Tongue (tissue), 2 donors: ENCODE results near the gene MYO1C. TPM values are rescaled to one million over a fixed set of nuclear protein-coding genes. Genes with fewer than 3 reads are reported as not detected.
"Not testable (repeated sequence)": the region's sequence is repeated elsewhere in the genome, so short reads cannot be mapped to it uniquely, and the experiment has no call there.

Experiments used
- DNase-seq: peaks from one replicate; pipeline ENCODE4 v3.0.0-alpha.2; 2015
- total RNA-seq: library from RNA; depleted of rRNA; stranded (reverse); fragments of >200 nt; gene quantifications from one replicate; pipeline ENCODE4 v1.2.3, GENCODE V29; 2014

MYO1C gene
- total RNA-seq, 1 donor from 2014 or later, result 120 TPM

DNA sequence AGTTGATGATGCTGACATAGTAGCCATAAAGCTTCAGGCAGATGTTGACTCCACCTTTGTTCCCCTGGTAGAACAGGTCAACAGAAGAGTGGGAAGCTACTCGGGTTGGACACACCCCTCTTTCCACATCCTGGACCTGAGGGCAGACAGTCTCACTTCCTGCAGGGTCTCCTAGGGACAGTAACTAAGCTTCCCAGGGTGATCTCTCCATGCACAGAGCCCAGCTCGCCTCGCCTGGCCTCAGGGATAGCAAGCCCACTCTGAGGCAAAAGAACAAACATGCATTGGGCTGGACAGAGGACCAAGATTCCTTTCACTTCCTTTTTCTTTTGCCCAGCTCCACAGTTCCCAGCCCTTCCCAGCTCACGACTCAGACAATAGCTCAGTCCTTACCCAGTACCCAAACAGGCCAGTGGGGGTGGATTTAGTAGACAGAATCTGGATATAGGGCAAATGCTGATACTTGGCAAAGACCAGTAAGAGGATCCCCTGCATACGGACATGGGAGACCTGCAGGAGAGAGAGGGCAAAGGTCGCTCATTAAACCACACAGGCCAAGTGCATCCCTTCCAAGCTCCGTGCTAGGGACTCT is 16.9 kb upstream of the MYO1C start:
- DNase-seq, result no peak

DNA sequence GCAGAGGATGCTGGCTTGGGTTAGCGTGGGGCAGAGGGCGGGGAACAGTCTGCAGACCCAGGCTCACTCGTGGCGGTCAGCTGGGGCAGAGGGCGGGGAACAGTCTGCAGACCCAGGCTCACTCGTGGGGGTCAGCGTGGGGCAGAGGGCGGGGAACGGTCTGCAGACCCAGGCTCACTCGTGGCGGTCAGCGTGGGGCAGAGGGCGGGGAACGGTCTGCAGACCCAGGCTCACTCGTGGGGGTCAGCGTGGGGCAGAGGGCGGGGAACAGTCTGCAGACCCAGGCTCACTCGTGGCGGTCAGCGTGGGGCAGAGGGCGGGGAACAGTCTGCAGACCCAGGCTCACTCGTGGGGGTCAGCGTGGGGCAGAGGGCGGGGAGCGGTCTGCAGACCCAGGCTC is 16.2 kb upstream of the MYO1C start:
- DNase-seq, result not testable (repeated sequence)

DNA sequence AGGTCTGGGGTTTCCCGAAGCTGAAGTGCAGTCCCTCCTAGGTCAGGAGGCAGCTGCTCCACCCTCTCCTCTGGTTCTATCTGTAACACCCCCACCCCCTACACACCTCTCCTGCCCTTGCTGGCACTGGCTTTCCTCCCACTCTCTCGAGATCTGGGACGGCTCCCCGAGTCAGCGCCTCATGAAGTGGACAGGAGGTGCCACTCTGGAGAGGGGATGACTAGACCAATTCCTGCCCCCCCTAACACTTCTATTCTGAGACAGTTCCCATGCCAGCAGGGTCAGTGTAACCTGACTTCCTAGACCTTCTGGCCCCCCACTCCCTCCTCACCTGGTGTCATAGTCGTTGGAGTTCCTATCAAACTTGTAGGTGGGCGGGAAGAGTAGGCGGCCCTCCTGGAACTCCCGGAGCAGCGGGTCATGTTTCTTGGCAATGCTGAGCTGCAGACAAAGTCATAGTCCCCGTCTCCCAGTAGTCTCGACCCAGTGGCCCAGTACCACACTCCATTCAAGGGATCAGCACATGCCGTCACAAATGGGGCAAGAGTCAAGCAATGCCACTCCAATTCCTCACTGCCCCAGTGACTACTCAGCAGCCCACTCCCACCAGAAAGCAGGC is 14.3 kb upstream of the MYO1C start:
- no peak for DNase-seq

DNA sequence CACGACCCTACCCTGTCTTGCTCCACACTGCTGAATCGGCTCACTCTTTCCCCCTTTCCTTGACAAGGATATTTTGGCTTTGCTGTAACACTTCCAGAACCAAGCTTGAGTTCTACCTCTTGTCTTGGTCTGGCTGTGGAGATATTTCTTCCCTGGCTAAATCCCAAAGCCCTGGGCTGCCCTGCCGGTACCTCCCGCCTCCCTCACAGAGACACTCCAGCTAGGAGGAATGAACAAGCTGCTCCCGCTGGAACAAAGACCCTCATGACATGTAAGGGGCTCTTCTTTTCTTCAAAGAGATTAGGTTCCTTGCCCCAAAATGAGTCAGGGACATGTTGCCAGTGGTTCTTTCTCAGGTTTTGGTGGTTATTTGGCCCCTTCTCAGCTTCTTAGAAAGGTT is 13.1 kb upstream of the MYO1C start:
- no peak for DNase-seq

DNA sequence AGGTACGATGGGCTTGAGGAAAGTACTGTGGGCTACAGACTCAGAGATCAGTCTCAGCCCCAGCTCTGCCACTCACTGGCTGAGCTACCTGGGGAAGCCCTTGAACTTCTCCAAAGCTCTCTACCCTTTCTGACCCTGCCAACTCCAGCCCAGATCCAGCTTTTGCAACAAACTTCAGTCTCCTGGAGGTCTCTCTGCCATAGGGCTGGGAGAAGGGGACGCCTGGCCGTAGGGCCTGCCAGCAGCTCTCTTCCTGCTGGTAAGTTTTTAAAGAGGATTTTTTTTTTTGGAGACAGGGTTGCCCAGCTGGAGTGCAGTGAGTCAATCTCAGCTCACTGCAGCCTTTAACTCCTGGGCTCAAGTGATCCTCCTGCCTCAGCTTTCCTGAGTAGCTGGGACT is 12.4 kb upstream of the MYO1C start:
- DNase-seq, result no peak

DNA sequence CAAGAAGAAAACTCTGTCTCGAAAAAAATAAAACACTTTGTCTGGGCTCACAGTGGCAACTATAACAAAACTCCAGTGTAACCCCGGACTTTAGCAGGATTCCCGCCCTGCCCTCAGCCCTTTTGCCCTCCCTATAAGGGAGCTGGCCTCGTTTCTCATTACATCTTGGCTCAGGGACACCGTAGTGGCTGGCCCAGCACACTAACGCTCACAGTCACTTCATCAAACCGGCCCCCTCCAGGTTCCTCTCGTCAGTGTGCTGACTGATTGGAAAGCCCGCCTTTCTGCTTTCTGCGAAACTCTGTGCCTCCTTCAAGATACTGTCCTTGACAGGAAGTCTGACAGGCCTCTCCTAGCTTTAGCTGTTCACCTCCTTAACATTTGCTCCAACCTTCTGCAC is 11.2 kb upstream of the MYO1C start:
- DNase-seq, result no peak

DNA sequence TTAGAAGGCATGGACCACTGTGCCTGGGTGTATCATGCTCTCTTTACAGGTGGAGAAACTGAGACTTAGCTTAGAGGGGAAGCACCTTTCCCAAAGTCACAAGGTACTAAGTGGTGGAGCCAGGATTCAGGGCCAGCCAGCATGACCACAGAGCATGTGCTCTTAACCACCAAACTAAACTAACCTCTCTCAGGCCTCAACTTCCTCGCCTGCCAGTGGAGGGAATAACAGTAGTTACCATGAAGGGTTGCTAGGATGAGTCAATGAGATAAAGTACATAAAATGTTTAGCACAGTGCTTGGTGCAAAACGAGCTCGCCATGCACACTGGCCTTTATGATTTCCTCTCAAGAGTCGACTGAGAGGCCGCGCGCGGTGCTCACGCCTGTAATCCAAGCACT is 6.4 kb upstream of the MYO1C start:
- DNase-seq, result no peak

DNA sequence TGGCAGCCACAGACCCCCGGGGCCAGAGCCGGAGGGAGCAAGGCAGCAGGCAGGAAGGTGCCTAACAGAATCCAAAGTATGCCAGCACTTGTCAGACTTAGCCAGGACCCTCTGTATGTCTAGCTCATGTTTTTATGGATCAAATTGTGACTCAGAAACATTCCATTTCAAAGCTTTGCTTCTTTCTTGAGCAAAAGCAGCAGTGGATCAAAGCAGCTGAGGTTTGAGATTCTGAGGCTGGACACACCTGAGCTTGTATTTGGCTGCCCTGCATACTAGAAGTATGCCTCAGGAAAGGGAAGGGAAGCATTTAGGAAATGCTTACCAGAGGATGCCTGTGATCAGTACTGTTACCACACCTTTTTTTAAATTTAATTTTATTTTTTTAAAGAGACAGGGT is 5.7 kb upstream of the MYO1C start:
- no peak for DNase-seq

DNA sequence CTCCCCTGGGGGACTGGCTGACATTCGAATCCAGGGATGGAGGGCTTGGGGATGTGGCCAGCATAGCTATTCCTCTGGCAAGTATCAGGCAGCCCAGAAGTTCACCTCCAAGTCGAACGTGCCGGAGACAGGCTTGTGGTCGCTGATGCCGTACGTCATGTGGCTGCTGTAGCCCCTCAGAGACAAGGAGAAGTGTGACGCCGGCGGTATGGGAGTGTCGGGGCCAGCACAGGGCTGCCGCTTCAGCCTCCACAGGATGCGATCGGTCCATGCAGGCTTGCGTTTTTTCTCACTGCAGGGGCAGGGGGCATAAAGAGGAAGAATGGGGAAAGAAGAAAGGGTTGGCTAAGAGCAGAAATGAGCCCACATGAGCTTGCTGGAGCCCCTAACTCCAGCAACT is 5.3 kb upstream of the MYO1C start:
- DNase-seq, result no peak

DNA sequence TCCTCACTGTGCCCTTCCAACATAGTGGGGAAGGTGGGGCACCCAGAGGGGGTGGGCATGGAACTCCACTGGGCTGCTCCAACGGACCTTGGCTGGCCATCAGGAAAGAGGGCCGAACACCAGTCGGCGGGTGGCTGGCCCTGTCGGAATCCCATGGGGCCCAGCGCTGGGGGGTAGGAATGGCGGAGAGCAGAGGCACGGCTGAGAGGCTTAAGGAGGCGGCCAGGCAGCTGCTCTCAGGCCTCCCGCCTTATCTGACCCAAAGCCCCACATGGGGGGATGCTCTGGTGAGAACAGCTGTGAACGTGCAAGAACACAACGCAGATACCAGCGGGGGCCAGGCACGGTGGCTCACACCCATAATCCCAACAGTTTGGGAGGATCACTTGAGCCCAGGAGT is 4.4 kb upstream of the MYO1C start:
- peak; percentile 64 for DNase-seq

DNA sequence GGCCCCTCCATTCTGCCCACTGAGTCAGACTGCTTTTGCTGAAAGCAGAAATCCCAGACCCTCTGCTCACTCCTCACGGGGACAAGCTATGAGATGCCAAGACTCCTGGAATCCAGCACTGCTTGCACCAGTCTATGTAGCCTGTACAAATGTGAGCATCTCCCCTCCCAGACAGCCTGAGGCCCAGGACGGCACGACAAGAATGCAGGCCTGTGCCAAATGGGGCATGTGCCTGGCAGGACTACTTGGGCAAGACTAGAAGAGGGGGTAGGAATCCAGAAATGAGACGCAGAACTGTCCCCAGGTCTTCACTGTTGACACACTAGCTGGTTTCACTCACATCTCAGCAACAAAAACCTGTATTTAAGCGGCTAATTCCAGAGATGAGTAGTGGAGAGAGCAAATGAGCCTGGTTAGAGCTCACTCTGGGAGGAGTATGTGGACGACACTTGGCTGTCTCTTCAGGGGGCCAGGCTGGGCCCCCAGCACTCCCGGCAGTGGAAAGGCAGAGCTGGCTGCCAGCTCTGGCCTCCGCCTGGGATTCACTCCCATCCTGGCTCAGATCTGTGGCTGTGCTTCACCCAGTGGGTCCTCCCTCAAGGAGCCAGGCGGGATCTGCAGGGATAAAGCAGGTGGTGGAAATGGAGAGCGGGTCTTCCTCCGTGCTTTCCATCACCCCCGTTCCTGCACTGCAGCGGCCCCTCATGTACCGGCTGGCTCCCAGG is 2.9 kb upstream of the MYO1C start:
- DNase-seq, result peak; percentile 82

DNA sequence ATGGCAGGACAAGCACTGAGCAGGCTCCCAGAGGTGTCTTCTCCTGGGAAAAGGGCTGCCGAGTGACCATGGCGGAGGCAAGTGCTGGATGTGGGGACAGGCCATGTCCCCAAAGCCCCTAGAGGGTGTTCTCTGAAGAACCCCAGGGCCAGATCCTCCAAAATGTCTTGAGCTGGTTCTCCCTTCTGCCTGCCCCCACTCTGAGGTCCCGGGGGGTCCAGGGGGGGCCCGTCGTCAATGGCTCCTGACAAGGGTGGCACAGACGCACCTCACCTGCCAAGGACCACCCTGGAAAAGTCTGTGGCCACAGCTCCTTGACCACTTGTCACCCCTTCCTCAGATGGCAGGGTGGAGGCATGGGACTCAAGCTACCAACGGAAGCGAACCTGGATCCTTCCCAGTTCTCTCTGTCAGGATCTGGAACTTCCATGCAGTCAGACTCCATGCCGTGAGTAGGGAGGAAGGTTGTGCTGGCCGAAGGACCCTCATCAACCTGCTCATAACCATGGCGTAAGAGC is 2.3 kb upstream of the MYO1C start:
- no peak for DNase-seq

DNA sequence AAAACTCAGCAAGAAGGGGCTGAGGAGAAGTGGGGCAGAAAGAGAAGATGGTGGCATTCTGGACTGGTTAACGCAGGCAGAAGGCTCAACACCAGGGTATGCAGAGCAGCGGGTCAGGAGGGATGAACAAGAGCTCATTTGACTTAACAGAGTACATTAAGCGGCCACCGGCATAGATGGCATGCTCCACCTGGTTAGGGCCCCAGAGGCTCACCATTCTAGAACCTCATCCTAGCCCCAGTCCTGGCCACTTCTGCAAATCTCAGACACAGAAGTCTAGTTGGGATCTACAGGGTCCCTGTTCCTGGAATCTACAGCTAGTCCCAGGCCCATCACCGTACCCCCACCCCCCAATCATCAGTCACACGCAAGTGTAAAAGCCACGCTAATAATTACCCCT is 1.7 kb upstream of the MYO1C start:
- no peak for DNase-seq

DNA sequence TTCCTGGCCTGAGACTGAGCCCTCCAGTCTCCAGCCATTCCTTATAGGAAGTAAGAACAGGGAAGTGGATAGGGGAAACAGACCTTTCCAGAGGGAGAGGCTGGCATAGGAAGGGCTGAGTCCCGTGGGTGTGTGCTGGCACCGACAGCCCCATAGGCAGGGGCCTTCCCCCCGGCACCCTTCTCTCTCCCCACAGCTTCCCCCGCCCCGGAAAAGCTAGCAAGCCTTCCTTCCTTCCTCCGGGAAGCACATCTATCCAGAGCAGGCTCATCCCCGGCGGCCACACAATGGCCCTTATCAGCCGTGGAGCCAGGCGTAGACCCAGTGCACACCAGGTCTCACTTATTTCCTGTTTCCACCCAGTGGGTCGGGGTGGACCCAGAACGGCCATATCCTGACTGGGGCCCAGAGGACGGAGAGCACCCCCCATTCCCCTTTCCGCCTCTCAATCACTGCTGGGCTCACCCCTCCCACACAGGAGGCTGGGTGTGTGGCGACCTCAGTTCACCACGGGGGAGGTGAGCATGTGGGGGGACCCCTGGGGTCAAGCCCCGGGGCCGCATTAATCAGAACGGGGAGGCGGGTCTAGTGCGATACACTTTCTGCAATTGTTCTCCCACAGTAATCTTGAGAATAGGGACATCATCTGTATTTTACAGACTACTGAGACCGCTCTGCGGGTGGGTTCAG is 950 bp upstream of the MYO1C start:
- DNase-seq, result no peak

DNA sequence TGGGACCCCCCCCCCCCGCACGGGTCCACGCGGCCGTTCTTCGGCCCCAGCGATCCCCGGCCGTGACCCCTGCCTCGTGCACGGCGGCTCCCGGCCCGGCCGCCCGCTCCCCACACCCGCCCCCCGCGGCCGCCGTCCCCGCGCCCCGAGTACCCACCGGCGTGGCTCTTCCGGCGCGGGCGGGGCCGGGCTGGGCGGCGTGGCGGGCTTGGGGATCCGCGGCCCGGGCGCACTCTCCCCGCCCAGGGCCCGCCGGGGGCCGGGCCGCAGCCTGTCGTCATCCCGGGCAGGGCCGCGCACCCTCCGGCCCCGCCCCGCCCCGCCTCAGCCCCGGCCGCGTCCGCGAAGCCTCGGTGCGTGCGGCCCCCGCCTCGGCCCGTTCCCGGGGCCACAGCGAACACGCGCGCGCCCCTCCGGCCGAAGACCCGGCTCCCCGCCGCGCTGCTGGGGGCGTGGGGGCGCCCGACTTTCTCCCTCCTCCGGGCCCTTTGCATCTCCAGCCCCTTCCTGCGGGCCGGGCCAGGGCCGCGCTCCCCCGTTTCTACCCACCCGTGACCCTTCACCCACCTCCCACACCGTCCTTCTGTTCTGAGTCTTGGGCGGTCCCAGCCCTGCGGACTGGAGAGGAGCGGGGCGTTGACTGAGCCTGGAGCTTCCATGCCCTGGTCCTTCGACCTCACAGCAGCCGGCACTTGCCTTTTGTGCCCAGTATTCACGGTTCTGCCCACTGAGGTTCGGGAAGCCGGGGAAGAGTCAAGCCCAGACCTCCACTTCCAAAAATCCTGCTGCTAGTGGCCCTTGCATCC is 840 bp downstream of the MYO1C start:
- peak; percentile 73 for DNase-seq

DNA sequence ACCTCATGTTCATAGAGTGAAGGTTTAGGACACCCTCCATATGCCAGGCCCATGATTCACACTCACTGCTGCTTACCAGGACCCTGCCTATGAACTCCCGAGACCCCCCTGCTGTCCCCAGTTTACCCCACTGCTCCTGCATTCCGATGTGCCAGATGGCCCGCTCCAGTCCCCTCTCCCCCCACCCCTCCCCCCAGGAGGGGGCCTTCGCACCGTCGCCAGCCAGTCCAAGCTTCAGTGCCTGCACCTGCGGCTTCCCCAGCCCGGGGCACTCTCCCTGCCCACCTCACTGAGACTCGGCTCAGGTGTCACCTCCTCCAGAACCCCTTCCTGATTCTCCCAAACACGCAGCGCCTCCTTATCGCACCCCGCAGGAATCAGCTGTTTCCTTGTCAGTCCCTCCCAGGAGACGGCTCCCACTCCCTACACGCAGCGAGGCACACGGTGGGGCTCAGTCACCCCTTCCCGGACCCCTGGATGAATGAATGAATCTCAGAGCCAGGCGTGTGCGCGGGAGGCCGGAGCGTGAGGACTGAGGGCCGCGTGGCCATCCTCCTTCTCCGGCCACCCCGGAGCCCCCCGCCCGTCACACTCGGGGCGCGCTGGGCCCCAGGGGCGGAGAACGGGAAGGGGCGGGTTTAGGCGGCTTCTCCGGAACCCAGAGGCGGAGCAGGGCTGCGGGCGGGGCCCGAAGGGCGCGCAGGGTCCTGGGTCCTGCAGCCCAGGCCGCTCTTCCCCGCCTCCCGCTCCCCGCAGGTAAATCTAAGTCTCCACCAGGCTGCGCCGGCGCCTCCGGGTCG is 1.6 kb downstream of the MYO1C start:
- peak; percentile 78 for DNase-seq

DNA sequence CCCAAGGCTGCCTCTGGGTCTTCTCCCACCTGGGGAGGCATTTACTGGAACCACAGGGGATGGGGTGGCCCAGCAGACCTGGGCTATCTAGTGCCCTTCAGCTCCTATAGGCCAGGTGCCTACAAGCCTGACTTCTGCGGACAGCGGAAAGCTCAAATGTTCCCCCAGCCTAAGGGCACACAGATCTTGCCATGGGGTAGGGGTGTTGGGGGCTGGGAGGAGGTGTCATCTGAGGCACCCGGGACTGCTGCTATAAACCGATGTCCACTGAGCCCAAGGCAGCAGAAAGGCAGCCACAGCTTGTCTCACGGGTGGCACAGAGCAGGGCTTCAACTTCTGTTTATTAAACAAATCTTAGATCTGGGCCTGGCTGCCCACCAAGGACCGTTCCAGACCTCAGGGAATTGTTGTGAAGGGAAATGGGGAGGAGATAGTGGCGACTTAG is 3.6 kb downstream of the MYO1C start:
- no peak for DNase-seq

DNA sequence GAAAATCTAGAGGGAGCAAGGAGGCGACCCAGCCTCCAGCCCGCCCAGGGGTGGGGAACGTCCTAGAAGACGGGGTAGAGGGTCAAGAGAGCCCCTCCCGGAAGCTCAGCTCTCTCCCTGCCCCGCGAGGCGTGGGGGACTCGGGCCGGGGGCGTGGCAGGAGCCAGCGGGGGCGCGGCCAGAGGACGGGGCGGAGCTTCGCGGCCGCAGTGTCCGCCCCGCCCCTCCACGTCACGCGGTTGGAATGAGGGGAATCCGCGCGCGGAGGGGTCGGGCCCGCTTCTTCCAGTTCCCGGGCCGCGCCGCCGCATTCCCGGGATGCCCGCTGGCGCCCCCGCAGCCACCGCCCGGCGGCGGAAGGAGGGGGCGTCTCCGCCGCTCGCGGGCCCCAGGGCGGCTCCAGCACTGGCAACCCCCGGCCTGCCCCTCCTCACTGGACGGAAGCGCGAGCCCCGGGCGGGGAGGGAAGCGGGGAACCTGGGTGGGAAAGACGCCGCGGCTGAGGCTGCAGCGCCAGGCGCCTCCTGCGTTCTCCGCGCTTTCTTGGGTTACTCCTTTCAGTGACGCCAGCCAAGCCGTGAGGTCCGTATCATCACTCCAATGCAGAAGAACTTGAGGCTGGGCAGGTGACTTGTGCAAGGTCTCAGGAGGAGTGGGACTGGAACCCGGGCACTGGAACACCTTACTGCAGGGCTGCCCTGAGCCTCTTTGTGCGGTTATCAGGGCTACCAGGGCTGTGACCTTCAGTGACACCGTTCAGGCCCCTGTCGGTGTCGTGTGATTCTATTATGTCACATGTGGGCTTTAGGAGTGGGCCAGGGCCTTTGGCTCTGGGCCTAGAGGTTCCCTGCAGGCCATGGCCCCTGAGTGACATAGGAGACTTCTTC is 4.3 kb downstream of the MYO1C start:
- DNase-seq, result peak; percentile 95

DNA sequence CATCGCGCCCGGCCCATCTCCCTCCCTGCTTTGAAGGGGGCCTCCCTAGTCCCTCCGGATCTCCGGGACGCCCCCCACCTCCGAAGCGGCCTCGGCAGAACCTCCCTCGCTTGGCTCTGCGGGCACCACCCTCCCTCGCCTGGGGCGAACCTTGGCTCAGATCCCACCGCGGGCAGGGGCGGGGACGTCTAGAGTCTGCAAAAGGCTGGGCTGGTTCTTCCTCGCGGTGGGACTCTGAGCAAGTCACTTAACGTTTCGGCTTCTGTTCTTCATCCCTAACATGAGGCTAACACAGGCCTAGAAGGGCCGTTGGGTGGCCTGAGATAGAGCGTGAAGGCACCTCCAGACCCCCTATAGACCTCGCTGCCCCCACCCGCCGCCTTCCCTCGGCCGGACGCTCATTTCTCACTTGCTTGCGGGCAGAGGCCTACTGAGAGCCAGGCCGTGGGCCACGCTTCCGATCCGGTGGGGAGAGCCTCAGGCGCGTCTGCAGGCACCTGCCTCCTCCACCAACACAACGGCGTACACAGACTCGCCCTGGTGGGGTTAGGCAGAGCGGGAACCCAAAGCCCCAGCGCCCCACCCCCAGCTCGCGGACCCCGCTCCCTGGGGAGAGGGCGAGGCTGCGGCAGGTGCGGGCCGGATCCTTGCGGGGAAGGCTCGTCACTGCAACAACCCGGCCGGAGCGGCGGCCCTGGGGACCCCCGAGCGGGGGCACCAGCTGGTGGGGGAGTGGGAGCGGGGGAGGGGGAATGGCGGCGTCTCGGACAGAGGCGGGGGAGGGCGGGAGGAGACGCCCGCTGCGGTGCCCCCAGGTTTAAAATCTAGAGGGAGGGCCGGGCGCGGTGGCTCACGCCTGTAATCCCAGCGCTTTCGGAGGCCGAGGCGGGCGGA is 5.4 kb downstream of the MYO1C start:
- DNase-seq, result peak; percentile 88
